Esophagus muscularis mucosa (tissue), 4 donors: ENCODE data around the gene TLR2. TPM values are rescaled to one million over a fixed set of nuclear protein-coding genes. Genes with fewer than 3 reads are reported as not detected.

ENCODE experiments used
- DNase-seq: peaks from one replicate; pipeline ENCODE4 v3.0.0-alpha.2; 2017; ENCODE audit errors: extremely low spot score
- H3K27ac ChIP-seq, 4 donors: fragments of 200-600 bp; sonication (generic); replicated peaks in 1 of 4; 1 replicate in 3 of 4; 2 replicates in 1 of 4; pipeline ENCODE4 v1.5.1; 2016 to 2019; ENCODE audit warnings: mild to moderate bottlenecking in 1 of 4
- H3K27me3 ChIP-seq, 4 donors: fragments of 200-600 bp; sonication (generic); one replicate each; pipeline versions ENCODE4 v1.5.1 to v1.6.0; 2016 to 2019
- H3K36me3 ChIP-seq, 4 donors: fragments of 200-600 bp; sonication (generic); one replicate each; pipeline ENCODE4 v1.5.1; 2016 to 2019
- H3K4me1 ChIP-seq, 4 donors: fragments of 200-600 bp; sonication (generic); one replicate each; pipeline ENCODE4 v1.5.1; 2016 to 2019
- H3K4me3 ChIP-seq, 4 donors: fragments of 200-600 bp; sonication (generic); 1 replicate in 2 of 4; 2 replicates in 2 of 4; pipeline ENCODE4 v1.5.1; 2016 to 2019; ENCODE audit warnings: mild to moderate bottlenecking in 4 of 4, moderate library complexity in 1 of 4
- H3K9me3 ChIP-seq, 4 donors: fragments of 200-600 bp; sonication (generic); 1 replicate in 3 of 4; 2 replicates in 1 of 4; pipeline ENCODE4 v1.5.1; 2016 to 2019
- CTCF ChIP-seq, 3 experiments: fragments of 200-600 bp in 2 of 3; fragments of 450-650 bp in 1 of 3; sonication (generic) in 2 of 3; IDR thresholded peaks; one replicate each; pipeline ENCODE4 v1.5.1; 2017 to 2019; ENCODE audit warnings: antibody characterized with exemption in 3 of 3, mild to moderate bottlenecking in 2 of 3, moderate library complexity in 1 of 3
- EP300 ChIP-seq: sonication (generic); formaldehyde crosslinking; IDR thresholded peaks from one replicate; pipeline ENCODE4 v1.6.1; 2017; ENCODE audit warnings: antibody characterized with exemption
- POLR2A ChIP-seq: fragments of 450-650 bp; IDR thresholded peaks from one replicate; pipeline ENCODE4 v1.6.1; 2017; ENCODE audit warnings: antibody characterized with exemption, moderate library complexity, mild to moderate bottlenecking, low read depth
- POLR2AphosphoS5 ChIP-seq, 2 donors: sonication (generic); formaldehyde crosslinking; IDR thresholded peaks; one replicate each; pipeline ENCODE4 v1.6.1; 2017; ENCODE audit warnings: antibody characterized with exemption in 2 of 2
- WGBS: methylation state at CpG from one replicate; pipeline ENCODE4 v1.1.5; 2018; 5-methylcytosine and 5-hydroxymethylcytosine counted together
- intact Hi-C: fragments of 100-400 bp; cut with DNase I; formaldehyde crosslinking; loops from one replicate; pipeline ENCODE4 v1.15.1; 2023
- total RNA-seq, 4 donors: library from RNA; depleted of rRNA; stranded (reverse); fragments of >200 nt; gene quantifications; one replicate each; pipeline versions ENCODE4 v1.1.0 to v1.2.1, GENCODE V29; 2016

The TLR2 gene
- total RNA-seq, 4 donors from 2014 or later = 5.6 to 39.8 (median 8.8) TPM

GRCh38 chr4:153643406-153644383 is 40.4 kb upstream of the TLR2 start:
- Histone ChIP-seq H3K36me3 (no peaks in the 10 kb centered on the region), H3K4me1 (no peaks in the 10 kb centered on the region), H3K9me3 (peaks cover 0 to 6% (median 2%) of the 10 kb centered on the region in 4 donors), H3K27me3 (no peaks in the 10 kb centered on the region), H3K27ac (no peak overlapping the region), H3K4me3 (no peak overlapping the region)
- intact Hi-C loops = no loop called here
- 85% methylated on average over 9 of the region's 9 CpGs for WGBS
- no peak for DNase-seq
- TF ChIP-seq CTCF (IDR thresholded peaks at IDR 0.05) (peak; percentile 18 to 52 (median 30)), EP300 (no peak), POLR2AphosphoS5 (IDR thresholded peaks at IDR 0.05) (no peak), POLR2A (no peak)

- H3K27ac ChIP-seq = no peak overlapping the region
- H3K4me3 ChIP-seq = no peak overlapping the region
- TF ChIP-seq CTCF (IDR thresholded peaks at IDR 0.05) (no peak), POLR2A (no peak), EP300 (no peak), POLR2AphosphoS5 (IDR thresholded peaks at IDR 0.05) (no peak)
- no peaks in the 10 kb centered on the region for H3K4me1 ChIP-seq
- no peaks in the 10 kb centered on the region for H3K27me3 ChIP-seq
- intact Hi-C loops = no loop called here
- no peak for DNase-seq
- 63% methylated on average over 1 of the region's 1 CpG for WGBS
- no peaks in the 10 kb centered on the region for H3K36me3 ChIP-seq
- peaks cover 0 to 6% (median 2%) of the 10 kb centered on the region in 4 donors for H3K9me3 ChIP-seq
Observed at GRCh38 chr4:153645183-153645582, 38.9 kb upstream of the TLR2 start.

- TF ChIP-seq POLR2A (no peak), CTCF (IDR thresholded peaks at IDR 0.05) (no peak), POLR2AphosphoS5 (IDR thresholded peaks at IDR 0.05) (no peak), EP300 (no peak)
- 70% methylated on average over 1 of the region's 1 CpG for WGBS
- intact Hi-C loops = no loop called here
- no peak overlapping the region for H3K4me3 ChIP-seq
- H3K27ac ChIP-seq = no peak overlapping the region
- H3K27me3 ChIP-seq = no peaks in the 10 kb centered on the region
- DNase-seq = no peak
- no peaks in the 10 kb centered on the region for H3K36me3 ChIP-seq
- H3K9me3 ChIP-seq = peaks cover 0 to 6% (median 2%) of the 10 kb centered on the region in 4 donors
- H3K4me1 ChIP-seq = no peaks in the 10 kb centered on the region
Observed at GRCh38 chr4:153646261-153646660, 37.8 kb upstream of the TLR2 start.

- H3K36me3 ChIP-seq = no peaks in the 10 kb centered on the region
- no peaks in the 10 kb centered on the region for H3K4me1 ChIP-seq
- peaks cover 0 to 6% (median 2%) of the 10 kb centered on the region in 4 donors for H3K9me3 ChIP-seq
- intact Hi-C loops = no loop called here
- no peak overlapping the region for H3K4me3 ChIP-seq
- DNase-seq = no peak
- no peak for TF ChIP-seq EP300
- no peak for TF ChIP-seq CTCF (IDR thresholded peaks at IDR 0.05)
- TF ChIP-seq POLR2A = no peak
- TF ChIP-seq POLR2AphosphoS5 (IDR thresholded peaks at IDR 0.05) = no peak
- 100% methylated on average over 1 of the region's 1 CpG for WGBS
- H3K27ac ChIP-seq = no peak overlapping the region
- no peaks in the 10 kb centered on the region for H3K27me3 ChIP-seq
Observed at GRCh38 chr4:153646978-153647377, 37.1 kb upstream of the TLR2 start.
